Naive B cell (primary cell): Measurements from ENCODE around the gene TMEM184B. TPM values are rescaled to one million over a fixed set of nuclear protein-coding genes. Genes with fewer than 3 reads are reported as not detected.

Experiments
- ATAC-seq, 2 donors: fragments of 150-1000 bp; cut with Tn5 transposase; 2 replicates each; pipeline ENCODE4 v1.10.0; 2021; ENCODE audit warnings: low read depth in 2 of 2, mild to moderate bottlenecking in 2 of 2, moderate library complexity in 2 of 2
- DNase-seq: peaks from one replicate; pipeline ENCODE4 v3.0.0; 2022
- H3K27ac Mint-ChIP-seq, 6 donors: one replicate each; pipeline ENCODE4 v1.8.0; 2020 to 2022; ENCODE audit warnings: mild to moderate bottlenecking in 6 of 6, mixed read lengths in 6 of 6, moderate library complexity in 5 of 6, inconsistent platforms in 2 of 6
- H3K27me3 Mint-ChIP-seq, 3 donors: one replicate each; pipeline ENCODE4 v1.8.0; 2021 to 2022; ENCODE audit warnings: mixed read lengths in 3 of 3, mild to moderate bottlenecking in 1 of 3
- H3K36me3 Mint-ChIP-seq, 2 donors: one replicate each; pipeline ENCODE4 v1.8.0; 2020 to 2022; ENCODE audit warnings: mixed read lengths in 2 of 2, inconsistent platforms in 1 of 2, mild to moderate bottlenecking in 1 of 2
- H3K4me1 Mint-ChIP-seq, 3 donors: one replicate each; pipeline ENCODE4 v1.8.0; 2020 to 2022; ENCODE audit warnings: mixed read lengths in 3 of 3, inconsistent platforms in 1 of 3, mild to moderate bottlenecking in 1 of 3, moderate library complexity in 1 of 3
- H3K4me3 Mint-ChIP-seq, 8 donors: one replicate each; pipeline ENCODE4 v1.8.0; 2020 to 2022; ENCODE audit warnings: mild to moderate bottlenecking in 8 of 8, mixed read lengths in 8 of 8, moderate library complexity in 8 of 8, inconsistent platforms in 2 of 8
- H3K9me3 Mint-ChIP-seq, 7 donors: one replicate each; pipeline ENCODE4 v1.8.0; 2020 to 2022; ENCODE audit warnings: mixed read lengths in 7 of 7, mild to moderate bottlenecking in 5 of 7, inconsistent platforms in 2 of 7, moderate library complexity in 1 of 7
- polyA plus RNA-seq, 6 donors: library from polyadenylated mRNA; unstranded; fragments of 300-500 nt; fragmentation: Illumina TruSeq; gene quantifications; one replicate each; pipeline ENCODE4 v1.2.3, GENCODE V29; 2021; ENCODE audit warnings: low read depth in 6 of 6

Gene TMEM184B
- polyA plus RNA-seq, 6 donors from 2014 or later = 1.8 to 5.9 (median 4.1) TPM; not detected in 1

DNA sequence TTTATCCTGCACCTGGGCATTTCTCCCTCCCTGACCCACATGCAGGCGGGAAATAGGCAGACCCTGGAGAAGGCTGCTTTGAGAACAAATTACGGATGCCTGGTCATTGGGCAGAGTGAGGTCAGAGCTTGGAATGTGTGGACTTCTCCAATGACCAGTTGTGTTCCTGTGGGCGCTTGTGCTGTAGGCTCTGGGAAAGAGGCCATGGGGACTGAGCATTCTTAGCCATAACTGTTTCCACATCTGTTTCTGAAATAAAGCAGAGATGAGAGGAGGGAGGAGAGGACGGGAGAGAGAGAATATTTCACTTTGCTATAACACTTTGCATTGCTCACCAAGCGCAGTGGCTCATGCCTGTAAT, 11.2 kb upstream of the TMEM184B start:
- H3K27ac Mint-ChIP-seq = peak overlapping the region in 1 of 6 donors; percentile 51
- no peaks in the 10 kb centered on the region for H3K27me3 Mint-ChIP-seq
- peaks cover 0 to 2% (median 0%) of the 10 kb centered on the region in 7 donors for H3K9me3 Mint-ChIP-seq
- no peaks in the 10 kb centered on the region for H3K4me1 Mint-ChIP-seq
- DNase-seq = no peak
- ATAC-seq = no peak
- no peaks in the 10 kb centered on the region for H3K36me3 Mint-ChIP-seq
- no peak overlapping the region for H3K4me3 Mint-ChIP-seq

DNA sequence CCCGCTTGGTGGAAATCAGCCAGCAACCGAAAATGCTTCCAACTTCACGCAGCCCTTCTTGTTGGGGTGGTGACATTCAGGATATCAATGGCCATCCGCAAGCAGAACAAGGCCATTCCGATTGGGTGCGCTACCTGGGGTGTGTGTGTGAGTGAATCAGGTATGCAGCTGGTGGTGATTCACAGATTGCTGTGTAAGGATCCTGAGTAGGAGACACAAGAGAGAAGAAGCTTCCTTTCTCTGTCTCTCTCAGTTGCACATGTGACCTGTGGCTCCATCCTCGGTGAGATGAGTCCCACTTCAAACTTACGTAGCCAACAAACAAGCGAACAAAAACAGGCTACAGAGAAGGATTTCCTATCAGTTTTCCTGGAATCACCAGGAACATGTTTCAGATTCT, 9.6 kb upstream of the TMEM184B start:
- Mint-ChIP-seq H3K9me3 (peaks cover 0 to under 1% (median 0%) of the 10 kb centered on the region in 7 donors), H3K4me3 (no peak overlapping the region), H3K36me3 (no peaks in the 10 kb centered on the region), H3K27ac (no peak overlapping the region), H3K4me1 (peaks cover 0 to 3% (median 0%) of the 10 kb centered on the region in 3 donors), H3K27me3 (peaks cover 0 to 5% (median 0%) of the 10 kb centered on the region in 3 donors)
- ATAC-seq = no peak
- DNase-seq = no peak

DNA sequence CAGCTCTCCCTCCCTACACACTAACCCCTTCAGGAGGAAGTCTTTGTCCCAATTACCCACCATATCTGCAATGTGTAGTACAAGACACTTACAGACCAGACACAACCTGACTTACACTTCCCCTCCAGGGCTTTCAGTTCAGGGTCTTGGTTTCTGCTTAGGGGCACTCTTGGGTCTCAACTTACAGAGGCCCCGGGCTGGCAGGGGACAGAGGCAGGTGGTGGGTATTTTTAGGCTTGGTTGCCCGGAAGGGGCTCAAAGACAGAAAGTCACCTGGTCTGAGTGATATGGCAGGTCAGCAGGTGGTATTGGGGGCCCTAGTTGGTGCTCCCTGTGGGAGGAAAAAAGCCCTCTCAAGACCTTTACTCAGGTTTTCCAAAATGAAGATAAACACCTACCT, 3.4 kb upstream of the TMEM184B start:
- no peaks in the 10 kb centered on the region for H3K36me3 Mint-ChIP-seq
- peak overlapping the region in 1 of 8 donors; percentile 62 for H3K4me3 Mint-ChIP-seq
- no peak for DNase-seq
- ATAC-seq = no peak
- peaks cover 0 to 11% (median 0%) of the 10 kb centered on the region in 3 donors for H3K27me3 Mint-ChIP-seq
- H3K9me3 Mint-ChIP-seq = no peaks in the 10 kb centered on the region
- H3K27ac Mint-ChIP-seq = no peak overlapping the region
- peaks cover 21 to 29% (median 22%) of the 10 kb centered on the region in 3 donors for H3K4me1 Mint-ChIP-seq

DNA sequence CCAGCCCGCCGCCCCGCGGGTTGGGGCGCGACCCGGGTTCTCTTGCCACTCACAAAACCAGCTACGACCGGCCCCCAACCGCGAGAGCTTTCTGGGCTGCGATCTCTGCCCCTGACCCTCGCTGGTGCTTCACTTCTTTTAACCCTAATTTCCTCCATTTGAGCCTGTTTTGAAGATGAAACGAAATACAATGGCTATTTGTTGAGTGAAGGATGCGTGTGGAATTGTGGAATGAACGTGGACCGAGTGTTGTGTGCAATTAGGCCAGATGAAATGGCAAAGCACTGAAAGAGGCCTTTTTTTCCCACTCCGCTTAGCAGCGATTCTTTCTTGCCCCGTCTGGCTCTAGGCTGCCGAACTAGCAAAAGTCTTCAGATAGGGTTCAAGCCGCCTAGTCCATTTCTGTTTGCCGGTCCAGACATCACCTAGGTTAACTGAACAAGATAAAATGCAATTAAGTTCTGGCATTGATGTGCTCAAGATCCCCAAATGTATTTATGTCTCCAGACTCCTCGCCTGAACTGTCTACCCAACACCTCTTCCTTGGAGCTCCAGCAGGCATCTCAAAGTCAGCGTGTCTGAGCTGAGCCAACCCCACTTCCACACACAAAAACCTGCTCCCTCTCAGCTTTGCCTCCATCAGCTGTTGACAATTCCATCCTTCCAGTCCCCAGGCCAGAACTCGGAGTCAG, 471 bp upstream of the TMEM184B start:
- Mint-ChIP-seq H3K4me1 (peaks cover 27 to 39% (median 37%) of the 10 kb centered on the region in 3 donors), H3K27ac (peak overlapping the region; percentile 34 to 96 (median 92)), H3K36me3 (no peaks in the 10 kb centered on the region), H3K9me3 (no peaks in the 10 kb centered on the region), H3K27me3 (peaks cover 0 to 11% (median 0%) of the 10 kb centered on the region in 3 donors), H3K4me3 (peak overlapping the region; percentile 89 to 95 (median 94))
- DNase-seq (no peak), ATAC-seq (peak in 1 of 2 donors; percentile 3)

GRCh38 chr22:38271927-38272372, 860 bp downstream of the TMEM184B start:
- Mint-ChIP-seq H3K4me3 (peak overlapping the region; percentile 84 to 95 (median 90)), H3K27ac (peak overlapping the region; percentile 64 to 91 (median 78)), H3K9me3 (no peaks in the 10 kb centered on the region), H3K27me3 (peaks cover 0 to 2% (median 0%) of the 10 kb centered on the region in 3 donors), H3K4me1 (peaks cover 31 to 47% (median 45%) of the 10 kb centered on the region in 3 donors), H3K36me3 (no peaks in the 10 kb centered on the region)
- peak in 1 of 2 donors; percentile 10 for ATAC-seq
- DNase-seq = no peak

GRCh38 chr22:38271101-38271500, 1.7 kb downstream of the TMEM184B start:
- Mint-ChIP-seq H3K36me3 (no peaks in the 10 kb centered on the region), H3K27me3 (no peaks in the 10 kb centered on the region), H3K9me3 (no peaks in the 10 kb centered on the region), H3K27ac (no peak overlapping the region), H3K4me1 (peaks cover 31 to 47% (median 45%) of the 10 kb centered on the region in 3 donors), H3K4me3 (peak overlapping the region in 6 of 8 donors; percentile 36 to 95 (median 90))
- ATAC-seq (no peak), DNase-seq (no peak)

DNA sequence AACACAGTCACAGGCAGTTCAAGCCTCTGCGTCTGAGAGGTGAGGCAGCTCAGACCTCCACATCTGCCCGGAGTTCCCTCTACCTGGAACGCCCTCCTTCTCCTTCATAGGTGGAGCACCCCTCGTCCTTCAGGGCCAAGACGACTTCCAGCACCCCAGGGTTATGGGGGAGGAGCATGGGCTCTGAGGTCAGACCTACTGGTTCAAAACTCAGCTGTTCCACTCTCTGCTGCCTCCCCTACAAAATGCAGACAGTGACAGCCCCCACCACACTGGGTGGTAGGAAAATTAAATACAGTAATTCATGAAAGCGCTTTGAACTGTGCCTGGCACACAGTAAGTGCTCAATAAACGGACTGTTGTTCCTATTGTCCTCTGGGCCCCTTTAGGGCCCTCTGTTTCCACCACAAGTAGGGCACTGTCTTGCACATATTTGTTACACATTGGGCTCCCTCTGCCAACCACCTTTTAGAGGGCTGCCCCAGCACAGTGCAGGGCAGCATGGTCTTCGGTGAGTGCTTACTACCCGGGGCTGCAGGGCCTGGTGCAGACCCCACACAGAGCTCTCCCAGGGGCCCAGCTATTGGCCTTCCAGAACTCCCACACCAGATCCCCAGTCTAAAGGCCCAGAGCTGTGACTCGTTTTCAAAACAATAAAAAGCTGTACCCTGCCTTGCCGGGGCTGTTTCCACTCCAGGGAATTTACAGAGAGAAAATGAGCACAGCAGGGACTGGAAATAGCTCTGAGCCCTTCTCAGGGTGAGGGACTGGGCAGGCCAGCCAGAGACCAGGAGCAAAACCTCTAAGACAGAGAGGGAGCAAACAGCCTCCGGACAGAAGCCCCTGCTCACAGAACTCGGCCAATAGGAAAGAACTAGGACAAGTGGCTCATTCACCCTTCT, 2.5 kb downstream of the TMEM184B start:
- Mint-ChIP-seq H3K9me3 (no peaks in the 10 kb centered on the region), H3K27me3 (no peaks in the 10 kb centered on the region), H3K27ac (no peak overlapping the region), H3K4me1 (peaks cover 31 to 47% (median 46%) of the 10 kb centered on the region in 3 donors), H3K4me3 (peak overlapping the region in 6 of 8 donors; percentile 37 to 91 (median 68)), H3K36me3 (no peaks in the 10 kb centered on the region)
- no peak for ATAC-seq
- no peak for DNase-seq

- no peaks in the 10 kb centered on the region for H3K36me3 Mint-ChIP-seq
- no peak for DNase-seq
- H3K27me3 Mint-ChIP-seq = no peaks in the 10 kb centered on the region
- no peak for ATAC-seq
- H3K9me3 Mint-ChIP-seq = no peaks in the 10 kb centered on the region
- peak overlapping the region in 1 of 6 donors; percentile 74 for H3K27ac Mint-ChIP-seq
- H3K4me1 Mint-ChIP-seq = peaks cover 26 to 47% (median 44%) of the 10 kb centered on the region in 3 donors
- peak overlapping the region in 1 of 8 donors; percentile 49 for H3K4me3 Mint-ChIP-seq
Observed at GRCh38 chr22:38269466-38269865, 3.3 kb downstream of the TMEM184B start.

- peaks cover 17 to 44% (median 39%) of the 10 kb centered on the region in 3 donors for H3K4me1 Mint-ChIP-seq
- H3K27me3 Mint-ChIP-seq = no peaks in the 10 kb centered on the region
- ATAC-seq (peak; percentile 56 to 65), DNase-seq (no peak)
- H3K36me3 Mint-ChIP-seq = no peaks in the 10 kb centered on the region
- no peaks in the 10 kb centered on the region for H3K9me3 Mint-ChIP-seq
- H3K27ac Mint-ChIP-seq = peak overlapping the region in 1 of 6 donors; percentile 32
- no peak overlapping the region for H3K4me3 Mint-ChIP-seq
Observed at GRCh38 chr22:38267086-38267485, 5.7 kb downstream of the TMEM184B start.

DNA sequence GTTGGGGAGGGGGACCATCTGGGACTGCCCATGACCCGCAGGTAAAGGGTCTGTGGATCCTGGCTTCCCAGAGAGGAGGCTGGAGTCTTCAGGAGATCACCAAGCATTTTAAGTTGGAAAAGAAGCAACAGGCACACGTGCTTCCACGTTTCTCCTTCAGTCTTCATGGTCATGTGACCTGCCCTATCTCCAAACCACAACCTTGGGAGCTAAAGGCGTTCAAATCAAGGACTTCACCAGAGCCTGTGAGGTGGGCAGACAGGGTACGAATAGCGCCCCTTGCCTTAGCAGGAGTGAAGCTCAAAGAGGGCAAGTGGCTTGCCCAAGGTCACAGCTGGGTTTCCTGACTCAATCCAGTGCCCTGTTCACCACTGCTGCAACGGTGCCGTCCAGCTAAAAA, 6.7 kb downstream of the TMEM184B start:
- H3K4me3 Mint-ChIP-seq = no peak overlapping the region
- ATAC-seq = no peak
- peaks cover 16 to 41% (median 29%) of the 10 kb centered on the region in 3 donors for H3K4me1 Mint-ChIP-seq
- H3K9me3 Mint-ChIP-seq = peaks cover 0 to 1% (median 0%) of the 10 kb centered on the region in 7 donors
- no peaks in the 10 kb centered on the region for H3K36me3 Mint-ChIP-seq
- no peaks in the 10 kb centered on the region for H3K27me3 Mint-ChIP-seq
- no peak for DNase-seq
- H3K27ac Mint-ChIP-seq = peak overlapping the region in 1 of 6 donors; percentile 7

DNA sequence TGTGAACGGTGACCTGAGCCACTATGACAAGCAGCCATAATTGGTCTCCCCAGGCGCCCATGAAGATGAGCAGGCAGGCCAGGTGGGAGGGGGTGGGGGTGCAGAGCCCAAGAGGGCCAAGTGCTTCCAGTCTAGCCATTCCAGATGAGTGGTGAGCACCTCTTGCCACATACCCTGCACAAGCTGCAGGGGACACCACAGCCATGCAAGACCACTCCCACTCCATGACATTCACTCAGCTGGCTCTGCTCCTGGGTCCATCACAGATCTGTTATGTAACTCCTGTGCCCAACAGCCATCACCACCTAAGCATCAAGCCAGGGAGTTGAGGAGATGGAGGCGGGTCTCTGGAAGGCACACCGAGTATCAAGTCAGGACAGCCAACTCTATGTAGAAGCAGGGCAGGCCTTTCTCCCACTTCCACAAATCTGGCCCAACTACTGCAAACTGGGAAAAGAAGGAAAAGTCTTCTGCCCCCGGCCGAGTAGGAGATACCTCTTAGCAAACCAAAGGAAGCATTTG, 8.4 kb downstream of the TMEM184B start:
- H3K36me3 Mint-ChIP-seq = no peaks in the 10 kb centered on the region
- DNase-seq = no peak
- no peaks in the 10 kb centered on the region for H3K27me3 Mint-ChIP-seq
- no peak overlapping the region for H3K4me3 Mint-ChIP-seq
- H3K27ac Mint-ChIP-seq = no peak overlapping the region
- ATAC-seq = no peak
- H3K4me1 Mint-ChIP-seq = peaks cover 20 to 38% (median 29%) of the 10 kb centered on the region in 3 donors
- H3K9me3 Mint-ChIP-seq = peaks cover 0 to 1% (median 0%) of the 10 kb centered on the region in 7 donors

GRCh38 chr22:38262051-38262795, 10.6 kb downstream of the TMEM184B start:
- peaks cover 0 to 1% (median 0%) of the 10 kb centered on the region in 7 donors for H3K9me3 Mint-ChIP-seq
- no peak overlapping the region for H3K4me3 Mint-ChIP-seq
- peak; percentile 22 to 43 for ATAC-seq
- no peaks in the 10 kb centered on the region for H3K27me3 Mint-ChIP-seq
- no peaks in the 10 kb centered on the region for H3K36me3 Mint-ChIP-seq
- peaks cover 15 to 25% (median 16%) of the 10 kb centered on the region in 3 donors for H3K4me1 Mint-ChIP-seq
- peak; percentile 16 for DNase-seq
- peak overlapping the region in 5 of 6 donors; percentile 19 to 68 (median 61) for H3K27ac Mint-ChIP-seq
